Psoas muscle (tissue), 8 donors: ENCODE data around the gene REC114. TPM values are rescaled to one million over a fixed set of nuclear protein-coding genes. Genes with fewer than 3 reads are reported as not detected.

Experiments used
- ATAC-seq, 4 donors: fragments of 200-7000 bp; cut with Tn5 transposase; one replicate each; pipeline ENCODE4 v1.9.1; 2020; ENCODE audit warnings: moderate library complexity in 3 of 4, mild to moderate bottlenecking in 2 of 4
- DNase-seq, 2 donors: peaks; one replicate each; pipeline ENCODE4 v3.0.0-alpha.2; 2020
- H3K27ac ChIP-seq: fragments of 200-600 bp; one replicate; pipeline ENCODE4 v1.8.0; 2022
- H3K27me3 ChIP-seq, 3 donors: fragments of 200-600 bp in 1 of 3; one replicate each; pipeline versions ENCODE4 v1.6.1 to v1.8.0; 2013 to 2022; ENCODE audit warnings: low read length in 2 of 3, mild to moderate bottlenecking in 2 of 3, moderate library complexity in 1 of 3; ENCODE audit not compliant: insufficient read depth in 3 of 3
- H3K36me3 ChIP-seq, 2 donors: fragments of 200-600 bp in 1 of 2; one replicate each; pipeline versions ENCODE4 v1.6.1 to v1.8.0; 2013 to 2022; ENCODE audit warnings: low read depth in 1 of 2, mild to moderate bottlenecking in 1 of 2, moderate library complexity in 1 of 2; ENCODE audit not compliant: insufficient read depth in 1 of 2
- H3K4me1 ChIP-seq: fragments of 200-600 bp; one replicate; pipeline ENCODE4 v1.8.0; 2022
- H3K4me3 ChIP-seq: fragments of 200-600 bp; one replicate; pipeline ENCODE4 v1.8.0; 2022; ENCODE audit warnings: mild to moderate bottlenecking
- H3K9me3 ChIP-seq: fragments of 200-600 bp; one replicate; pipeline ENCODE4 v1.8.0; 2022
- WGBS, 3 donors: extraction: QIAGEN DNeasy Blood & Tissue Kit; methylation state at CpG; one replicate each; pipeline versions ENCODE4 v1.1.6 to v1.1.7; 2013; 5-methylcytosine and 5-hydroxymethylcytosine counted together
- intact Hi-C, 2 donors: fragments of 100-400 bp; cut with DNase I; formaldehyde crosslinking; loops; one replicate each; pipeline versions ENCODE4 v1.11.0 to v1.14.2; 2022
- polyA plus RNA-seq, 3 donors: library from polyadenylated mRNA; stranded (reverse); fragments of 200-250 nt; gene quantifications; one replicate each; pipeline ENCODE4 v1.2.3, GENCODE V29; 2013
- total RNA-seq, 4 donors: library from RNA; stranded (reverse); fragmentation: NEBNext Ultra II Directional in 2 of 4; extraction: Animal tissue kit (Norgen Biotek cat#: 25700) in 2 of 4; gene quantifications; one replicate each; pipeline versions ENCODE4 v1.2.1 to v1.2.4, GENCODE V29; 2021 to 2023
- TF ChIP-seq, protein P1 (sequence below): fragments of 200-600 bp; IDR thresholded peaks from one replicate; pipeline ENCODE4 v1.8.0; 2022; ENCODE audit warnings: antibody characterized with exemption
- donor health status: healthy with polysubstance abuse.
- donor health status: DM: no; HTN: no; CAD: no; lungs with moderate emphysema.
- donor health status: Bipolar disorder and iron deficiency.
- donor health status: healthy.
- donor health status: DM: yes; HTN: yes; CAD: no.
- donor health status: DM: no; HTN: no; CAD: no.
- donor health status: DM: no; HTN: no; CAD: no.
- donor health status: DM: yes; HTN: yes; CAD: no.

REC114 gene
- total and polyA plus RNA-seq, 7 donors = not detected

DNA sequence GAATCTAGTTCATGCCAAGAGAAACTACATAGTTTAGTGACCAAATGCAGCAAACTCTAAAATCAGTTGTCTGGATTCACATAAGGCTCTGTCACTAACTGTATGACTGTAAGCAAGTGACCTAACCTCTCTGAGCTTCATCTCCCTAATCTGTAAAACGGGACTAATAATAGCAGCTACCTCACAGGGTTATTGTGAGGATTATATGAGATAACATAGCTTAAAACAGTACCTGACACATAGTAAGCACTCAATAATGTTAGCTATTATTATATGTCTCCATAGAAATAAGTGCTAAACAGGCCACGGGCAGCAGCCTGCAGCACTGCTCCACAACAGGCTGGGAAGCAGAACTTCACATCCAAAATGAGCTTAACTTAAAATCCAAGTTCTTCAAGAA, 160.0 kb downstream of the REC114 start:
- TF ChIP-seq, protein P1, sequence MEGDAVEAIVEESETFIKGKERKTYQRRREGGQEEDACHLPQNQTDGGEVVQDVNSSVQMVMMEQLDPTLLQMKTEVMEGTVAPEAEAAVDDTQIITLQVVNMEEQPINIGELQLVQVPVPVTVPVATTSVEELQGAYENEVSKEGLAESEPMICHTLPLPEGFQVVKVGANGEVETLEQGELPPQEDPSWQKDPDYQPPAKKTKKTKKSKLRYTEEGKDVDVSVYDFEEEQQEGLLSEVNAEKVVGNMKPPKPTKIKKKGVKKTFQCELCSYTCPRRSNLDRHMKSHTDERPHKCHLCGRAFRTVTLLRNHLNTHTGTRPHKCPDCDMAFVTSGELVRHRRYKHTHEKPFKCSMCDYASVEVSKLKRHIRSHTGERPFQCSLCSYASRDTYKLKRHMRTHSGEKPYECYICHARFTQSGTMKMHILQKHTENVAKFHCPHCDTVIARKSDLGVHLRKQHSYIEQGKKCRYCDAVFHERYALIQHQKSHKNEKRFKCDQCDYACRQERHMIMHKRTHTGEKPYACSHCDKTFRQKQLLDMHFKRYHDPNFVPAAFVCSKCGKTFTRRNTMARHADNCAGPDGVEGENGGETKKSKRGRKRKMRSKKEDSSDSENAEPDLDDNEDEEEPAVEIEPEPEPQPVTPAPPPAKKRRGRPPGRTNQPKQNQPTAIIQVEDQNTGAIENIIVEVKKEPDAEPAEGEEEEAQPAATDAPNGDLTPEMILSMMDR = no peak
- no peak for DNase-seq
- Histone ChIP-seq H3K27me3 (no peaks in the 10 kb centered on the region), H3K4me1 (peaks cover 81% of the 10 kb centered on the region), H3K9me3 (no peaks in the 10 kb centered on the region), H3K4me3 (no peak overlapping the region), H3K36me3 (no peaks in the 10 kb centered on the region), H3K27ac (peak overlapping the region; percentile 81)
- intact Hi-C loops = no loop called here
- 24 to 59% (median 31%) methylated on average over 2 of the region's 2 CpGs for WGBS, 3 donors
- ATAC-seq = peak; percentile 62 to 92 (median 82)

DNA sequence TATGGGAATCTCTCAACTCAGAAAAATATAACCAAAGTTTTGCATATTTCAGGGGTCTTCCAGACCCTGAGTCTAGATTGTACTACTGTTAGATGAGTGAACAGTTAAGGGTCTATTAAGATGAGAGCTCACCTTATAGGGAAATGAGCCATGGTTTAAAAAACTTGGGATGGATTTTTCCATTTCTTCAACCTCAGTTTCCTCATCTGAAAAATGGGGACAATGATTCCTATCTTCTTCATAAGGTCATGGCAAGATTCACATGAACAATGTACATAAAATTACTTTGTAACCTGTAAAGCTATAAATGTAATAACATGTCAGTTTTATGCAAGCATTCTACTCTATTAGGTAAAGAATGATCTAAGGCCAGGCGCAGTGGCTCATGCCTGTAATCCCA, 161.5 kb downstream of the REC114 start:
- no peaks in the 10 kb centered on the region for H3K9me3 ChIP-seq
- 96 to 100% (median 100%) methylated on average over 1 of the region's 1 CpG for WGBS, 3 donors
- no peak overlapping the region for H3K27ac ChIP-seq
- H3K36me3 ChIP-seq = no peaks in the 10 kb centered on the region
- H3K4me3 ChIP-seq = no peak overlapping the region
- no peak for DNase-seq
- intact Hi-C loops = no loop called here
- no peak for ATAC-seq
- no peaks in the 10 kb centered on the region for H3K27me3 ChIP-seq
- TF ChIP-seq, protein P1 = no peak
- peaks cover 86% of the 10 kb centered on the region for H3K4me1 ChIP-seq

- H3K9me3 ChIP-seq = no peaks in the 10 kb centered on the region
- H3K4me3 ChIP-seq = no peak overlapping the region
- no peak for ATAC-seq
- TF ChIP-seq, protein P1 = no peak
- no peaks in the 10 kb centered on the region for H3K27me3 ChIP-seq
- no peaks in the 10 kb centered on the region for H3K36me3 ChIP-seq
- H3K4me1 ChIP-seq = peaks cover 82% of the 10 kb centered on the region
- intact Hi-C loops = no loop called here
- 95 to 98% (median 96%) methylated on average over 5 of the region's 5 CpGs for WGBS, 3 donors
- DNase-seq = no peak
- no peak overlapping the region for H3K27ac ChIP-seq
Observed at GRCh38 chr15:73605759-73606436, 162.9 kb downstream of the REC114 start.

GRCh38 chr15:73607405-73607804, 164.4 kb downstream of the REC114 start:
- ATAC-seq = no peak
- Histone ChIP-seq H3K9me3 (no peaks in the 10 kb centered on the region), H3K4me1 (peaks cover 67% of the 10 kb centered on the region), H3K36me3 (no peaks in the 10 kb centered on the region), H3K4me3 (no peak overlapping the region), H3K27me3 (no peaks in the 10 kb centered on the region), H3K27ac (no peak overlapping the region)
- 62 to 81% (median 76%) methylated on average over 2 of the region's 2 CpGs for WGBS, 3 donors
- intact Hi-C loops = no loop called here
- TF ChIP-seq, protein P1 = no peak
- DNase-seq = no peak

DNA sequence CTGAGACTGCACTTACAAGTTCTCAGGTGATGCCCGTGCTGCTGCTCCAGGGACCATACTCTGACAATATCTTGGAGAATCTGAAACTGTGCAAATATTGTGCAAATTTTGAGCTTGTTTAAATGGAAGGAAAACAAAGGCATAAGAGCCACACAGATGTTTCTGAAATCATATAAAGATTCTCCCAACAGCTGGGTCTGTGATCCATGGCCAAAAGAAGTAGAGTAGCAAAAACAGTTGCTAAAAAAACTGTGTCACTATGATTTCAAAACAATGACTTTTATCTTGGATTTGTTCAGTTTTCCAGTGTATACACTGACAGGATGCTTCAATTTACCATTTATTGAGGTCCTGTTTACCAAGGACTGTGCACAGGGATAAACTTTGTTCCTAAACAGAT, 164.9 kb downstream of the REC114 start:
- no peak for ATAC-seq
- Histone ChIP-seq H3K27me3 (no peaks in the 10 kb centered on the region), H3K4me1 (peaks cover 62% of the 10 kb centered on the region), H3K4me3 (no peak overlapping the region), H3K9me3 (no peaks in the 10 kb centered on the region), H3K27ac (no peak overlapping the region), H3K36me3 (no peaks in the 10 kb centered on the region)
- intact Hi-C loops = no loop called here
- TF ChIP-seq, protein P1 = no peak
- 55 to 78% (median 67%) methylated on average over 1 of the region's 1 CpG for WGBS, 3 donors
- DNase-seq = no peak
